Epithelial cell of proximal tubule (primary cell): ENCODE data around the gene ZNF346. TPM values are rescaled to one million over a fixed set of nuclear protein-coding genes. Genes with fewer than 3 reads are reported as not detected.

ENCODE experiments used
- DNase-seq: peaks from one replicate; pipeline ENCODE4 v3.0.0-alpha.2; 2011; ENCODE audit warnings: low read depth
- H3K4me3 ChIP-seq: 2 replicates; pipeline ENCODE4 v1.5.1; 2011; ENCODE audit warnings: low read depth, mild to moderate bottlenecking, low read length
- total RNA-seq: library from RNA; depleted of rRNA; stranded (reverse); fragments of >200 nt; gene quantifications from 2 replicates; pipeline ENCODE4 v1.2.3, GENCODE V29; 2015
- TF ChIP-seq, protein P1 (sequence below): conservative IDR thresholded peaks from 2 replicates; pipeline ENCODE4 v1.5.1; 2012; ENCODE audit warnings: low read depth, mild to moderate bottlenecking, low read length

The ZNF346 gene
- total RNA-seq, 1 donor from 2014 or later, result 8.8 TPM

DNA sequence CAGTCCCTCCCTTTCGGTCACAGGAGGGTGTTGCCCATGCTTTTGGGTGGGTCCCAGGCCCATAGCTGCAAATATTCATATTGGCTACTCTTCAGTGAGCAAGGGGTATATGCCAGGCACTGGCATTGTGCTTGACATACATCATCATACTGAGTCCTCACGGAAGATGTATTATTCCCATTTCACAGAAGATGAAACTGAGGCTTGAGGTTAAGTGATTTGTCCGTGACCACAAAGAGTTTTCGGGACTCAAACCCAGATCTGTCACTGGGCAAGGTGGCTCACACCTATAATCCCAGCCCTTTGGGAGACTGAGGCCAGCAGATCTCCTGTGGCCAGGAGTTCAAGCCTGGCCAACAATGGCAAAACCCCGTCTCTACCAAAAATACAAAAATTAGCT lies 57.8 kb downstream of the ZNF346 start:
- no peak for DNase-seq
- no peak overlapping the region for H3K4me3 ChIP-seq
- TF ChIP-seq, protein P1, sequence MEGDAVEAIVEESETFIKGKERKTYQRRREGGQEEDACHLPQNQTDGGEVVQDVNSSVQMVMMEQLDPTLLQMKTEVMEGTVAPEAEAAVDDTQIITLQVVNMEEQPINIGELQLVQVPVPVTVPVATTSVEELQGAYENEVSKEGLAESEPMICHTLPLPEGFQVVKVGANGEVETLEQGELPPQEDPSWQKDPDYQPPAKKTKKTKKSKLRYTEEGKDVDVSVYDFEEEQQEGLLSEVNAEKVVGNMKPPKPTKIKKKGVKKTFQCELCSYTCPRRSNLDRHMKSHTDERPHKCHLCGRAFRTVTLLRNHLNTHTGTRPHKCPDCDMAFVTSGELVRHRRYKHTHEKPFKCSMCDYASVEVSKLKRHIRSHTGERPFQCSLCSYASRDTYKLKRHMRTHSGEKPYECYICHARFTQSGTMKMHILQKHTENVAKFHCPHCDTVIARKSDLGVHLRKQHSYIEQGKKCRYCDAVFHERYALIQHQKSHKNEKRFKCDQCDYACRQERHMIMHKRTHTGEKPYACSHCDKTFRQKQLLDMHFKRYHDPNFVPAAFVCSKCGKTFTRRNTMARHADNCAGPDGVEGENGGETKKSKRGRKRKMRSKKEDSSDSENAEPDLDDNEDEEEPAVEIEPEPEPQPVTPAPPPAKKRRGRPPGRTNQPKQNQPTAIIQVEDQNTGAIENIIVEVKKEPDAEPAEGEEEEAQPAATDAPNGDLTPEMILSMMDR, result no peak

DNA sequence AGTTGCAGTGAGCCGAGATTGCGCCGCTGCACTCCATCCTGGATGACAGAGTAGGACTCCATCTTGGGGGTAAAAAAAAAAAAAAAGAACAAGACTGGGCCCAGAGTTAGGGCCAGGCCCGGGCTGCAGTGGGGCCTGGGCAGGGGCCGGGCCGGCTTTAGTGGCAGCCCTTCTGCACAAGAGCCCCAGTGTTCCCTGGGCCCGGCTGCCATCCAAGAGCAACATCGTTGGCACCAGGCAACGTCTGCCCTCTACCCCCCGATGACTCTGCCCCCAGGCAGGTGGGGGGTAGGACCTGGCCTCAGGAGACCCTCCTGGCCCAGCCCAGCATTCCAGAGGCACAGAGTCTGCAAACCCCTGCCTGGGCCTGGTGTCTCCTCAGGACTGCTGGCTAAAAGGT lies 59.4 kb downstream of the ZNF346 start:
- H3K4me3 ChIP-seq, result no peak overlapping the region
- TF ChIP-seq, protein P1, result no peak
- no peak for DNase-seq

DNA sequence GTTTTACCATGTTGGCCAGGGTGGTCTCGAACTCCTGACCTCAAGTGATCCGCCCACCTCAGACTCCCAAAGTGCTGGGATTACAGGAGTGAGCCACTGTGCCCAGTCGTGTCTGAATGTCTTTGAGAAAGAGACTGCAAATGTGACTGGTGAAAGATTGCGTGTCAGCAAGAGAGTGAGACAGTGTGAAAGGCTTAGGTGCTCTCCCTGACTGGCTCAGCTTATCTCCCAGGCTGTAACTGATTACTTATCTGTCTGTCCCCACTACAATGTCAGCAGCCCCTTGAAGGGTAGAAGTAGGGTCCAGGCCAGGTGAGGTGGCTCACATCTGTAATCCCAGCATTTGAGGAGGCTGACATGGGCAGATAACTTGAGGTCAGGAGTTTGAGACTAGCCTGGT lies 60.9 kb downstream of the ZNF346 start:
- no peak overlapping the region for H3K4me3 ChIP-seq
- TF ChIP-seq, protein P1, result no peak
- no peak for DNase-seq

DNA sequence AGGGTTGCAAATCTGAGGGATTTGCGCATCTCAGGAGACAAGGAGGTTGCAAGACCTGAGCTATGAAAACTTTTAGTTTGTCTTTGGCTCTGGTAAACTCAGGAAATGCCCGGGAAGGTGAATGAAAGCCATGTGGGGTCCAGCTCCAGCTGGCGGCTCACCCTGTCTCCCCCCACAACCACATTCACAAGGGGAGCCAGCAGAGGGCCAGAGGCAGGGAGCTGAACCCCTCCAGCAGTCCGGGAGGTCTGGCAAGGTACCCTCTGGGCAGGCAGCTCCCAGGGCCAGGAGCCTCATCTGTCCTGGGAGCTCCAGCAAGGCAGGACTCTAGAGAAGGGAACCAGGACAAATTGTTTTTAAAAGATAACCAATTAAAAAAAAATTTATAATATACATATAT lies 61.7 kb downstream of the ZNF346 start:
- no peak overlapping the region for H3K4me3 ChIP-seq
- TF ChIP-seq, protein P1, result no peak
- no peak for DNase-seq

DNA sequence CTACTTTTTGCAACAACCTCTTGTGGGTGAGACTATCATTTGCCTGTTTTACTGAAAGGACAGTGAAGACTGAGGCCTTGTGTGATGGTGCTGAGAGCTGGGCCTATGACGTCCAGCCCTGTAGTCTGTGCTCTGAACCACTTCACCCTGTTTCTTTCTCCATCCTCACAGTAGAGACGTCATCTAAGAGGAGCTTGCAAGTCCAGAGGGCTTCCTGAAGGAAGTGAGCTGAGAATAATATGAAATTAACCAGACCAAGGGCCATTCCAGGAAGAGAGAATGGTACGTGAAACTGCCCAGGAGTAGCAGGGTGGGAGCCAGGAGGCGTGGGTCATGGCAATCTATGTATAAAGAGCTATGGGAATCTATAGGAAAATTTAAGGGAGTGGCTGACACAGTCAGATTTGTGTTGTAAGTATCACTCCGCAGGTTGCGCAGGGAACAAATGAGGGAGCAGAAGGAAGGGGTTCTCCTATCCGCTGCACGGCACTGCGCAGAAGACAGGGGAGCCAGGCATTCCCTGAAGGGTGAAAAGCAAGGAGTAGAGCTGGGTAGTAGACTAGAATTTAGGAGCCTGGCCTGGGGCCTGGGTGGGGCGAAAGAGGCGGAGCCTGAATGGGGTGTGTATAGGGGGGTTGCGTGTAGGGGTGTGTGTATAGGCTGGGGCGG lies 63.6 kb downstream of the ZNF346 start:
- H3K4me3 ChIP-seq, result no peak overlapping the region
- DNase-seq, result no peak
- TF ChIP-seq, protein P1, result no peak

DNA sequence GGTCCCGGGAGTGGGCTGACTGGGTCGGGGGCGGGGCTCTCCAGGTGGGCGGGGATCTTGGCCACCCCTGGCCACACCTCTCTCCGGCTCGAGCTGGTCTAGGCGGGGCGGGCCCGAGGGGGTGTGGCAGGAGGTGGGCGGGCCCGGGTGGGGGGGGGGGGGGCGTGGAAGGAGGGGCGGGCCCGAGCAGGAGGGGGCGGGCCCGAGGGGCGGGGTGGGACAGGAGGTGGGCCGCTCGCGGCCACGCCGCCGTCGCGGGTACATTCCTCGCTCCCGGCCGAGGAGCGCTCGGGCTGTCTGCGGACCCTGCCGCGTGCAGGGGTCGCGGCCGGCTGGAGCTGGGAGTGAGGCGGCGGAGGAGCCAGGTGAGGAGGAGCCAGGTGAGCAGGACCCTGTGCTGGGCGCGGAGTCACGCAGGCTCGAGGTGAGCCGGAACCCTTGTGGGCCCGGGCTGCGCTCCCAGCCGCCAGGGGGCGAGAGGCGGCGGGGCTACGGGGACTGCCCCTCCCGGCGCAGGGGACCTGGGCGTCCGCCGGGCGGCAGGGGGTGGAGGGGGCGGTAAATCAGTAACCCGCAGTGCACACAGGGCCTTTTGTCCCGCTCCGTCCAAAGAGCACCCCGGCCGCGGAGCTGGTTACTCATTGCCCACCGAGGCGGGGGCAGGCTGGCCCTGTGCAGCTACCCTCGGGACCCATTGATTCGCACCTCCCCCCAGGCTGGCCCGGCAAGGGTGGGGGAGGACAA lies 64.3 kb downstream of the ZNF346 start, which contains the start of gene FGFR4:
TSS of gene FGFR4 (plus strand) at position 262 of the 744 bp plus-strand sequence. CDS start 2,688 bp downstream, outside the sequence.
- TF ChIP-seq, protein P1, result peak; percentile 71
- peak; percentile 27 for DNase-seq
- H3K4me3 ChIP-seq, result peak within 1 kb of the TSS; percentile 61
